HEK293 (cell line): Measurements from ENCODE around the gene SCARB2.

Experiments used
- CTCF ChIA-PET: fragments of 350-600 bp; formaldehyde crosslinking; extraction: SDS; loops from one replicate; lab custom pipeline; 2021; ENCODE audit warnings: antibody characterized with exemption; lab: Yijun Ruan, JAX
- POLR2A ChIA-PET: fragments of 300-600 bp; formaldehyde crosslinking; extraction: SDS; loops from one replicate; lab custom pipeline; 2020; ENCODE audit warnings: antibody characterized with exemption, inconsistent platforms; lab: Yijun Ruan, JAX
- H3K27ac ChIP-seq: fragments of 200-500 bp; sonication (Bioruptor generic); 2 replicates; pipeline ENCODE4 v1.5.1; 2014; ENCODE audit warnings: low read depth, low read length, control low read depth, inconsistent platforms; ENCODE audit errors: extremely low read depth
- H3K36me3 ChIP-seq, 2 experiments: fragments of 200-500 bp in 1 of 2; sonication (Bioruptor generic) in 1 of 2; 1 replicate in 1 of 2; 2 replicates in 1 of 2; pipeline ENCODE4 v1.5.1; 2014 to 2017; ENCODE audit warnings: inconsistent platforms in 2 of 2, low read length in 2 of 2; ENCODE audit not compliant: control insufficient read depth in 2 of 2, insufficient read depth in 1 of 2
- H3K4me1 ChIP-seq: fragments of 200-500 bp; sonication (Bioruptor generic); 2 replicates; pipeline ENCODE4 v1.5.1; 2014; ENCODE audit warnings: mild to moderate bottlenecking, low read length, inconsistent platforms; ENCODE audit not compliant: control insufficient read depth, insufficient read depth
- H3K4me3 ChIP-seq: 2 replicates; pipeline ENCODE4 v1.5.1; 2011; ENCODE audit warnings: low read depth, mild to moderate bottlenecking, control low read depth, low read length, moderate library complexity
- H3K9me3 ChIP-seq: fragments of 200-500 bp; sonication (Bioruptor generic); 2 replicates; pipeline ENCODE4 v1.5.1; 2014; ENCODE audit warnings: low read depth, low read length, inconsistent platforms; ENCODE audit not compliant: control insufficient read depth, insufficient read depth
- FEZF1 ChIP-seq: fragments of 450-650 bp; formaldehyde crosslinking; IDR thresholded peaks from 2 replicates; pipeline ENCODE4 v1.5.1; 2016; ENCODE audit warnings: missing biosample characterization, missing genetic modification characterization
- HIC1 ChIP-seq: fragments of 450-650 bp; formaldehyde crosslinking; IDR thresholded peaks from 2 replicates; pipeline ENCODE4 v1.5.1; 2016; ENCODE audit warnings: missing biosample characterization, missing genetic modification characterization
- KLF10 ChIP-seq: fragments of 450-650 bp; IDR thresholded peaks from 2 replicates; pipeline ENCODE4 v1.5.1; 2018; ENCODE audit warnings: missing biosample characterization, mild to moderate bottlenecking, missing genetic modification characterization
- MYNN ChIP-seq: fragments of 450-650 bp; formaldehyde crosslinking; IDR thresholded peaks from 2 replicates; pipeline ENCODE4 v1.5.1; 2016; ENCODE audit warnings: missing biosample characterization, missing genetic modification characterization, borderline replicate concordance
- REPIN1 ChIP-seq: fragments of 450-650 bp; formaldehyde crosslinking; IDR thresholded peaks from 2 replicates; pipeline ENCODE4 v1.5.1; 2017; ENCODE audit warnings: missing biosample characterization, missing genetic modification characterization, low read depth
- TRIM28 ChIP-seq: IDR thresholded peaks from 2 replicates; pipeline ENCODE4 v1.6.1; 2011; ENCODE audit warnings: low read length, control low read depth, borderline replicate concordance
- YY2 ChIP-seq: fragments of 450-650 bp; formaldehyde crosslinking; IDR thresholded peaks from 2 replicates; pipeline ENCODE4 v1.5.1; 2016; ENCODE audit warnings: missing biosample characterization, missing genetic modification characterization
- ZBTB26 ChIP-seq: fragments of 450-650 bp; formaldehyde crosslinking; optimal IDR thresholded peaks from 2 replicates; pipeline ENCODE3; 2016; ENCODE audit warnings: missing biosample characterization, mild to moderate bottlenecking, missing genetic modification characterization
- ZFHX2 ChIP-seq: fragments of 450-650 bp; formaldehyde crosslinking; conservative IDR thresholded peaks from 2 replicates; pipeline ENCODE4 v1.5.1; 2016; ENCODE audit warnings: missing biosample characterization, missing genetic modification characterization
- ZNF121 ChIP-seq: fragments of 450-650 bp; formaldehyde crosslinking; IDR thresholded peaks from 2 replicates; pipeline ENCODE4 v1.5.1; 2016; ENCODE audit warnings: missing biosample characterization, missing genetic modification characterization
- ZNF26 ChIP-seq: fragments of 450-650 bp; formaldehyde crosslinking; IDR thresholded peaks from 2 replicates; pipeline ENCODE4 v1.5.1; 2016; ENCODE audit warnings: missing biosample characterization, missing genetic modification characterization
- ZNF280D ChIP-seq: fragments of 450-650 bp; formaldehyde crosslinking; IDR thresholded peaks from 2 replicates; pipeline ENCODE4 v1.5.1; 2016; ENCODE audit warnings: missing biosample characterization, missing genetic modification characterization
- ZNF292 ChIP-seq: fragments of 450-650 bp; formaldehyde crosslinking; IDR thresholded peaks from 2 replicates; pipeline ENCODE4 v1.5.1; 2016; ENCODE audit warnings: low read depth, missing biosample characterization, missing genetic modification characterization, borderline replicate concordance
- ZNF302 ChIP-seq: fragments of 450-650 bp; formaldehyde crosslinking; IDR thresholded peaks from 2 replicates; pipeline ENCODE4 v1.5.1; 2016; ENCODE audit warnings: missing biosample characterization, missing genetic modification characterization, low read depth
- ZNF37A ChIP-seq: fragments of 450-650 bp; IDR thresholded peaks from 2 replicates; pipeline ENCODE4 v1.5.1; 2018; ENCODE audit warnings: missing biosample characterization, missing genetic modification characterization
- ZNF488 ChIP-seq: fragments of 450-650 bp; formaldehyde crosslinking; IDR thresholded peaks from 2 replicates; pipeline ENCODE4 v1.5.1; 2016; ENCODE audit warnings: missing biosample characterization, missing genetic modification characterization
- ZNF518A ChIP-seq: fragments of 450-650 bp; formaldehyde crosslinking; conservative IDR thresholded peaks from 2 replicates; pipeline ENCODE4 v1.5.1; 2016; ENCODE audit warnings: low read depth, missing biosample characterization, missing genetic modification characterization
- ZNF555 ChIP-seq: fragments of 450-650 bp; formaldehyde crosslinking; conservative IDR thresholded peaks from 2 replicates; pipeline ENCODE4 v1.5.1; 2017; ENCODE audit warnings: missing biosample characterization, mild to moderate bottlenecking, missing genetic modification characterization, inconsistent platforms
- ZNF558 ChIP-seq: fragments of 450-650 bp; formaldehyde crosslinking; IDR thresholded peaks from 2 replicates; pipeline ENCODE4 v1.5.1; 2016; ENCODE audit warnings: missing biosample characterization, missing genetic modification characterization
- ZNF626 ChIP-seq: fragments of 450-650 bp; sonication (Bioruptor Pico); formaldehyde crosslinking; IDR thresholded peaks from 2 replicates; pipeline ENCODE4 v1.5.1; 2018; ENCODE audit warnings: missing biosample characterization, missing genetic modification characterization, inconsistent platforms
- ZNF660 ChIP-seq: fragments of 450-650 bp; IDR thresholded peaks from 2 replicates; pipeline ENCODE4 v1.5.1; 2018; ENCODE audit warnings: missing biosample characterization, mild to moderate bottlenecking, missing genetic modification characterization
- ZSCAN30 ChIP-seq: fragments of 450-650 bp; IDR thresholded peaks from 2 replicates; pipeline ENCODE4 v1.5.1; 2018; ENCODE audit warnings: missing biosample characterization, mild to moderate bottlenecking, missing genetic modification characterization, moderate library complexity

Gene SCARB2

GRCh38 chr4:76251441-76252270 is 38.0 kb upstream of the SCARB2 start, which contains the start of gene FAM47E:
TSS of gene FAM47E (plus strand) at chr4:76251721. CDS start at chr4:76251747, 26 bp downstream.
- ChIA-PET POLR2A (interaction anchor here (0.9 kb wide), 1 partner anchor 38 kb away, joined by 3 read pairs; the partner anchor contains the start of gene SCARB2), CTCF (interaction anchor here (0.6 to 1.4 kb wide), 4 partner anchors 11 to 1608 kb away, joined by 3 to 4 read pairs (median 3); no protein-coding TSS in a partner anchor)
- H3K27ac ChIP-seq: no peak within 1 kb of the TSS
- no peaks in the 10 kb centered on the region for H3K4me1 ChIP-seq
- no peaks in the 10 kb centered on the region for H3K9me3 ChIP-seq
- peak within 1 kb of the TSS; percentile 46 for H3K4me3 ChIP-seq
- no peaks in the 10 kb centered on the region for H3K36me3 ChIP-seq
- TF ChIP-seq REPIN1 (tag by site-specific recombination) (no peak), ZNF121 (tag by site-specific recombination) (no peak), ZNF518A (no peak), MYNN (tag by site-specific recombination) (peak; percentile 84), ZNF280D (tag by site-specific recombination) (no peak), ZNF488 (tag by site-specific recombination) (no peak), ZNF626 (tag by site-specific recombination) (no peak), ZNF555 (tag by site-specific recombination) (no peak), KLF10 (no peak), YY2 (peak; percentile 74), ZNF26 (no peak), ZNF660 (tag by site-specific recombination) (peak; percentile 50; the same call in 1 of the 2 replicates), ZNF302 (tag by site-specific recombination) (no peak), ZNF558 (tag by site-specific recombination) (no peak), HIC1 (tag by site-specific recombination) (peak; percentile 32; the same call in 1 of the 2 replicates), ZBTB26 (tag by site-specific recombination) (peak; percentile 54), ZFHX2 (tag by site-specific recombination) (peak; percentile 86), ZNF292 (tag by site-specific recombination) (no peak), FEZF1 (tag by site-specific recombination) (no peak), TRIM28 (0 out of 2 replicates have a peak, but pooled peaks have one; percentile 14), ZNF37A (tag by site-specific recombination) (no peak), ZSCAN30 (tag by site-specific recombination) (peak; percentile 41; the same call in 1 of the 2 replicates)
